Kidney (tissue), 14 donors: Measurements from ENCODE around the gene ZAR1L. TPM values are rescaled to one million over a fixed set of nuclear protein-coding genes. Genes with fewer than 3 reads are reported as not detected.

Experiments
- DNase-seq, 5 donors: peaks; one replicate each; pipeline ENCODE4 v3.0.0-alpha.2; 2013 to 2020
- FAIRE-seq: peaks from 2 replicates; lab custom pipeline; 2012; peaks lifted over from hg19 to GRCh38; lab: Jason Lieb, UNC
- H3K27ac ChIP-seq, 2 donors: one replicate each; pipeline ENCODE4 v1.7.0; 2013; ENCODE audit warnings: low read depth in 2 of 2, low read length in 2 of 2, inconsistent platforms in 1 of 2
- H3K27me3 ChIP-seq: one replicate; pipeline ENCODE4 v1.7.1; 2013; ENCODE audit warnings: low read length, inconsistent platforms; ENCODE audit not compliant: control insufficient read depth, insufficient read depth
- H3K36me3 ChIP-seq, 3 donors: one replicate each; pipeline versions ENCODE4 v1.7.0 to v1.7.1; 2013; ENCODE audit warnings: low read length in 3 of 3, control low read depth in 1 of 3, inconsistent platforms in 1 of 3; ENCODE audit not compliant: insufficient read depth in 3 of 3, control insufficient read depth in 2 of 3
- H3K4me1 ChIP-seq, 3 donors: one replicate each; pipeline versions ENCODE4 v1.7.0 to v1.7.1; 2013; ENCODE audit warnings: low read length in 3 of 3, inconsistent platforms in 1 of 3, low read depth in 1 of 3; ENCODE audit not compliant: control insufficient read depth in 2 of 3, insufficient read depth in 2 of 3
- H3K4me3 ChIP-seq, 3 donors: one replicate each; pipeline versions ENCODE4 v1.7.0 to v1.8.1; 2013; ENCODE audit warnings: low read length in 3 of 3, control low read depth in 1 of 3, inconsistent platforms in 1 of 3
- H3K9ac ChIP-seq, 3 donors: one replicate each; pipeline versions ENCODE4 v1.7.0 to v1.7.1; 2013; ENCODE audit warnings: low read length in 3 of 3, control low read depth in 1 of 3, inconsistent platforms in 1 of 3
- H3K9me3 ChIP-seq, 3 donors: one replicate each; pipeline versions ENCODE4 v1.7.0 to v1.7.1; 2013; ENCODE audit warnings: low read length in 3 of 3, control low read depth in 1 of 3, inconsistent platforms in 1 of 3; ENCODE audit not compliant: control insufficient read depth in 2 of 3, insufficient read depth in 1 of 3
- CTCF ChIP-seq: IDR thresholded peaks from 3 replicates; pipeline ENCODE4 v1.5.1; 2012; ENCODE audit warnings: mild to moderate bottlenecking, moderate library complexity, borderline replicate concordance; ENCODE audit not compliant: insufficient read depth; ENCODE audit errors: extremely low read depth
- intact Hi-C: fragments of 100-400 bp; cut with DNase I; formaldehyde crosslinking; loops from one replicate; pipeline ENCODE4 v1.11.1; 2022
- polyA plus RNA-seq: library from polyadenylated mRNA; stranded (reverse); fragments of 350-450 nt; fragmentation: Illumina TruSeq; extraction: RNeasy Lipid Tissue Mini Kit (QIAGEN cat#74804); gene quantifications from one replicate; pipeline ENCODE4 v1.2.3, GENCODE V29; 2014; ENCODE audit warnings: low read depth, low replicate concordance; ENCODE audit not compliant: insufficient read depth
- total RNA-seq: library from RNA; stranded (reverse); fragmentation: NEBNext Ultra II Directional; extraction: Animal tissue kit (Norgen Biotek cat#: 25700); gene quantifications from one replicate; pipeline ENCODE4 v1.2.1, GENCODE V29; 2021
- donor health status: control.
- donor health status: control.
- donor health status: control.
- donor health status: control.
- donor health status: control.
- donor health status: DM: yes; HTN: yes; CAD: no.
- donor health status: Normal renal cell carcinoma (clear cell type).

Gene ZAR1L
- total and polyA plus RNA-seq, 2 donors from 2014 or later: not detected

- Histone ChIP-seq H3K27ac (no peak overlapping the region), H3K4me3 (no peak overlapping the region), H3K9me3 (no peaks in the 10 kb centered on the region), H3K36me3 (no peaks in the 10 kb centered on the region), H3K4me1 (no peaks in the 10 kb centered on the region), H3K27me3 (no peaks in the 10 kb centered on the region), H3K9ac (no peak overlapping the region)
- intact Hi-C loops: no loop called here
- TF ChIP-seq CTCF: no peak
- FAIRE-seq (no peak), DNase-seq (no peak)
Observed at GRCh38 chr13:32323912-32324311, 8.7 kb upstream of the ZAR1L start.

GRCh38 chr13:32320528-32320927 lies 5.4 kb upstream of the ZAR1L start:
- intact Hi-C loops: no loop called here
- Histone ChIP-seq H3K9me3 (no peaks in the 10 kb centered on the region), H3K4me3 (no peak overlapping the region), H3K27me3 (no peaks in the 10 kb centered on the region), H3K9ac (no peak overlapping the region), H3K36me3 (no peaks in the 10 kb centered on the region), H3K4me1 (peaks cover 0 to 2% (median 0%) of the 10 kb centered on the region in 3 donors), H3K27ac (no peak overlapping the region)
- no peak for TF ChIP-seq CTCF
- no peak for DNase-seq
- no peak for FAIRE-seq

- FAIRE-seq: no peak
- TF ChIP-seq CTCF: no peak
- Histone ChIP-seq H3K27me3 (no peaks in the 10 kb centered on the region), H3K4me1 (peaks cover 0 to 2% (median 0%) of the 10 kb centered on the region in 3 donors), H3K36me3 (no peaks in the 10 kb centered on the region), H3K9me3 (no peaks in the 10 kb centered on the region), H3K4me3 (no peak overlapping the region), H3K27ac (no peak overlapping the region), H3K9ac (no peak overlapping the region)
- intact Hi-C loops: no loop called here
- no peak for DNase-seq
Observed at GRCh38 chr13:32317716-32318465, 2.7 kb upstream of the ZAR1L start.

- Histone ChIP-seq H3K4me3 (no peak overlapping the region), H3K36me3 (no peaks in the 10 kb centered on the region), H3K9ac (no peak overlapping the region), H3K4me1 (peaks cover 0 to 2% (median 0%) of the 10 kb centered on the region in 3 donors), H3K27me3 (no peaks in the 10 kb centered on the region), H3K9me3 (no peaks in the 10 kb centered on the region), H3K27ac (no peak overlapping the region)
- intact Hi-C loops: no loop called here
- DNase-seq (no peak), FAIRE-seq (no peak)
- no peak for TF ChIP-seq CTCF
Observed at GRCh38 chr13:32316501-32316900, 1.3 kb upstream of the ZAR1L start.
